CD4-positive, CD25-positive, alpha-beta regulatory T cell (primary cell): ENCODE measurements around the gene ISG15. TPM values are rescaled to one million over a fixed set of nuclear protein-coding genes. Genes with fewer than 3 reads are reported as not detected.
A peak's percentile ranks its signal among the peaks of the same experiment; 100 is the strongest.
"Not testable (repeated sequence)": the region's sequence is repeated elsewhere in the genome, so short reads cannot be mapped to it uniquely, and the experiment has no call there.

Experiments used
- ATAC-seq, 2 donors: fragments of 150-1000 bp; cut with Tn5 transposase; one replicate each; pipeline ENCODE4 v1.10.0; 2021; ENCODE audit warnings: low read depth in 2 of 2, moderate number of reproducible peaks in 2 of 2, moderate library complexity in 1 of 2
- DNase-seq, 3 donors: peaks; one replicate each; pipeline versions ENCODE4 v3.0.0 to v3.0.0-alpha.2; 2012 to 2022; ENCODE audit warnings: mixed read lengths in 1 of 3
- H3K27ac ChIP-seq: one replicate; pipeline ENCODE4 v1.7.0; 2013; ENCODE audit warnings: mild to moderate bottlenecking, low read length; ENCODE audit not compliant: insufficient read depth, poor library complexity, severe bottlenecking
- H3K27me3 ChIP-seq: one replicate; pipeline ENCODE4 v1.7.0; 2013; ENCODE audit warnings: low read length; ENCODE audit not compliant: control insufficient read depth, insufficient read depth
- H3K36me3 ChIP-seq: one replicate; pipeline ENCODE4 v1.7.0; 2013; ENCODE audit warnings: mild to moderate bottlenecking, low read length, moderate library complexity; ENCODE audit not compliant: control insufficient read depth, insufficient read depth
- H3K4me1 ChIP-seq: 2 replicates; pipeline ENCODE4 v1.7.0; 2013; ENCODE audit warnings: mild to moderate bottlenecking, low read length; ENCODE audit not compliant: insufficient read depth, control insufficient read depth, poor library complexity, severe bottlenecking
- H3K4me3 ChIP-seq: one replicate; pipeline ENCODE4 v1.7.0; 2013; ENCODE audit warnings: low read depth, mild to moderate bottlenecking, low read length, moderate library complexity
- H3K9me3 ChIP-seq, 2 experiments: 1 replicate in 1 of 2; 2 replicates in 1 of 2; pipeline ENCODE4 v1.7.0; 2013; ENCODE audit warnings: low read length in 2 of 2, mild to moderate bottlenecking in 1 of 2, moderate library complexity in 1 of 2; ENCODE audit not compliant: control insufficient read depth in 2 of 2
- H3K27ac Mint-ChIP-seq, 3 donors: one replicate each; pipeline ENCODE4 v1.8.0; 2020 to 2022; ENCODE audit warnings: mild to moderate bottlenecking in 3 of 3, mixed read lengths in 3 of 3, moderate library complexity in 2 of 3
- H3K27me3 Mint-ChIP-seq: one replicate; pipeline ENCODE4 v1.8.0; 2022; ENCODE audit warnings: mild to moderate bottlenecking, mixed read lengths
- H3K36me3 Mint-ChIP-seq: one replicate; pipeline ENCODE4 v1.8.0; 2020; ENCODE audit warnings: mixed read lengths
- H3K4me1 Mint-ChIP-seq, 4 donors: one replicate each; pipeline ENCODE4 v1.8.0; 2020 to 2022; ENCODE audit warnings: mixed read lengths in 4 of 4, mild to moderate bottlenecking in 1 of 4
- H3K4me3 Mint-ChIP-seq, 4 donors: one replicate each; pipeline ENCODE4 v1.8.0; 2020 to 2022; ENCODE audit warnings: mild to moderate bottlenecking in 4 of 4, mixed read lengths in 4 of 4, moderate library complexity in 3 of 4
- H3K9me3 Mint-ChIP-seq, 7 donors: one replicate each; pipeline ENCODE4 v1.8.0; 2020 to 2022; ENCODE audit warnings: mixed read lengths in 7 of 7, mild to moderate bottlenecking in 3 of 7, moderate library complexity in 2 of 7
- polyA plus RNA-seq, 4 donors: library from polyadenylated mRNA; unstranded; fragments of 300-500 nt; fragmentation: Illumina TruSeq; gene quantifications; one replicate each; pipeline ENCODE4 v1.2.3, GENCODE V29; 2021
- total RNA-seq: library from RNA; stranded (reverse); gene quantifications from one replicate; pipeline ENCODE4 v1.2.3, GENCODE V29; 2022

The ISG15 gene
- total and polyA plus RNA-seq, 5 donors from 2014 or later: 76.7 to 489 (median 252) TPM

- peaks cover 11% of the 10 kb centered on the region for H3K27me3 Mint-ChIP-seq
- Histone ChIP-seq H3K36me3 (no peaks in the 10 kb centered on the region), H3K27ac (peak overlapping the region; percentile 90), H3K4me3 (peak overlapping the region; percentile 98), H3K4me1 (peaks cover 31% of the 10 kb centered on the region), H3K27me3 (no peaks in the 10 kb centered on the region), H3K9me3 (peaks cover 0 to 2% of the 10 kb centered on the region in 2 experiments)
- H3K9me3 Mint-ChIP-seq: no peaks in the 10 kb centered on the region
- H3K27ac Mint-ChIP-seq: peak overlapping the region; percentile 82 to 99 (median 98)
- no peaks in the 10 kb centered on the region for H3K36me3 Mint-ChIP-seq
- peak overlapping the region; percentile 92 to 96 (median 93) for H3K4me3 Mint-ChIP-seq
- peaks cover 0 to 31% (median 13%) of the 10 kb centered on the region in 4 donors for H3K4me1 Mint-ChIP-seq
- no peak for DNase-seq
- ATAC-seq: no peak
Observed at GRCh38 chr1:1014799-1015681, 1.7 kb downstream of the ISG15 start.

- H3K36me3 ChIP-seq, H3K27me3 ChIP-seq, H3K9me3 Mint-ChIP-seq, ATAC-seq, H3K9me3 ChIP-seq, H3K4me3 ChIP-seq, H3K27ac Mint-ChIP-seq, H3K36me3 Mint-ChIP-seq, H3K27ac ChIP-seq, DNase-seq: not testable (repeated sequence)
- H3K4me1 Mint-ChIP-seq: peaks cover 0 to 34% (median 13%) of the 10 kb centered on the region in 4 donors
- peaks cover 15% of the 10 kb centered on the region for H3K27me3 Mint-ChIP-seq
- H3K4me1 ChIP-seq: peaks cover 43% of the 10 kb centered on the region
- H3K4me3 Mint-ChIP-seq: peak overlapping the region; percentile 54 to 83 (median 58)
Observed at GRCh38 chr1:1017397-1018320, 4.4 kb downstream of the ISG15 start.

GRCh38 chr1:1018321-1018685, 5.0 kb downstream of the ISG15 start:
- not testable (repeated sequence) for H3K4me3 ChIP-seq, H3K9me3 Mint-ChIP-seq, H3K27ac Mint-ChIP-seq, H3K9me3 ChIP-seq, H3K27me3 ChIP-seq, H3K36me3 ChIP-seq, H3K36me3 Mint-ChIP-seq, DNase-seq, ATAC-seq, H3K27ac ChIP-seq
- peaks cover 0 to 34% (median 11%) of the 10 kb centered on the region in 4 donors for H3K4me1 Mint-ChIP-seq
- peaks cover 39% of the 10 kb centered on the region for H3K4me1 ChIP-seq
- H3K27me3 Mint-ChIP-seq: peaks cover 14% of the 10 kb centered on the region
- H3K4me3 Mint-ChIP-seq: peak overlapping the region in 2 of 4 donors; percentile 31 to 56

GRCh38 chr1:1019122-1019999, 6.1 kb downstream of the ISG15 start:
- Histone ChIP-seq H3K9me3 (peaks cover 0 to 2% of the 10 kb centered on the region in 2 experiments), H3K27me3 (no peaks in the 10 kb centered on the region), H3K36me3 (no peaks in the 10 kb centered on the region), H3K27ac (no peak overlapping the region), H3K4me1 (peaks cover 30% of the 10 kb centered on the region), H3K4me3 (no peak overlapping the region)
- Mint-ChIP-seq H3K27ac (peak overlapping the region in 1 of 3 donors; percentile 14), H3K27me3 (peaks cover 11% of the 10 kb centered on the region), H3K36me3 (no peaks in the 10 kb centered on the region), H3K9me3 (no peaks in the 10 kb centered on the region), H3K4me3 (peak overlapping the region; percentile 44 to 80 (median 76)), H3K4me1 (peaks cover 0 to 23% (median 7%) of the 10 kb centered on the region in 4 donors)
- ATAC-seq (peak; percentile 80 to 81), DNase-seq (peak; percentile 68 to 78 (median 78))

- Histone ChIP-seq H3K36me3 (no peaks in the 10 kb centered on the region), H3K4me1 (peaks cover 23% of the 10 kb centered on the region), H3K4me3 (no peak within 1 kb of the TSS), H3K9me3 (peaks cover 0 to 2% of the 10 kb centered on the region in 2 experiments), H3K27me3 (no peaks in the 10 kb centered on the region), H3K27ac (no peak within 1 kb of the TSS)
- peak in 1 of 3 donors; percentile 39 for DNase-seq
- peak in 1 of 2 donors; percentile 3 for ATAC-seq
- H3K36me3 Mint-ChIP-seq: no peaks in the 10 kb centered on the region
- peak within 1 kb of the TSS; percentile 44 to 80 (median 76) for H3K4me3 Mint-ChIP-seq
- peaks cover 11% of the 10 kb centered on the region for H3K27me3 Mint-ChIP-seq
- peak within 1 kb of the TSS in 1 of 3 donors; percentile 14 for H3K27ac Mint-ChIP-seq
- peaks cover 0 to 18% (median 5%) of the 10 kb centered on the region in 4 donors for H3K4me1 Mint-ChIP-seq
- H3K9me3 Mint-ChIP-seq: no peaks in the 10 kb centered on the region
Observed at GRCh38 chr1:1020000-1020404, 6.7 kb downstream of the ISG15 start, which contains the start of gene AGRN. Gene AGRN, plus strand, starts transcription at chr1:1020120. Its CDS starts 53 bp downstream, at chr1:1020173.

- no peaks in the 10 kb centered on the region for H3K36me3 Mint-ChIP-seq
- peaks cover 0 to 18% (median 5%) of the 10 kb centered on the region in 4 donors for H3K4me1 Mint-ChIP-seq
- H3K4me1 ChIP-seq: peaks cover 19% of the 10 kb centered on the region
- peaks cover 0 to 2% of the 10 kb centered on the region in 2 experiments for H3K9me3 ChIP-seq
- no peak for ATAC-seq
- H3K4me3 ChIP-seq: no peak overlapping the region
- DNase-seq: no peak
- no peak overlapping the region for H3K27ac ChIP-seq
- no peaks in the 10 kb centered on the region for H3K27me3 ChIP-seq
- H3K36me3 ChIP-seq: no peaks in the 10 kb centered on the region
- H3K9me3 Mint-ChIP-seq: no peaks in the 10 kb centered on the region
- no peak overlapping the region for H3K27ac Mint-ChIP-seq
- H3K4me3 Mint-ChIP-seq: peak overlapping the region in 1 of 4 donors; percentile 70
- peaks cover 11% of the 10 kb centered on the region for H3K27me3 Mint-ChIP-seq
Observed at GRCh38 chr1:1020415-1021009, 7.2 kb downstream of the ISG15 start.
